ENCODE data around the gene MRPL57.
"Not testable (repeated sequence)": the region's sequence is repeated elsewhere in the genome, so short reads cannot be mapped to it uniquely, and the experiment has no call there.

DNA sequence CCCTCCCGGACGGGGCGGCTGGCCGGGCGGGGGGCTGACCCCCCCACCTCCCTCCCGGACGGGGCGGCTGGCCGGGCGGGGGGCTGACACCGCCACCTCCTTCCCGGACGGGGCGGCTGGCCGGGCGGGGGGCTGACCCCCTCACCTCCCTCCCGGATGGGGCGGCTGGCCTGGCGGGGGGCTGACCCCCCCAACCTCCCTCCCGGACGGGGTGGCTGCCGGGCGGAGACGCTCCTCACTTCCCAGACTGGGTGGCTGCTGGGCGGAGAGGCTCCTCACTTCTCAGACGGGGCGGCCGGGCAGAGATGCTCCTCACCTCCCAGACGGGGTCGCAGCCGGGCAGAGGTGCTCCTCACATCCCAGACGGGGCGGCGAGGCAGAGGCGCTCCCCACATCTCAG is 10.0 kb downstream of the MRPL57 start:
- not testable (repeated sequence) for TF ChIP-seq CEBPB (IDR thresholded peaks at IDR 0.05; ENCODE audit: low read depth); POLR2AphosphoS5 (IDR thresholded peaks at IDR 0.05; ENCODE audit: low read depth, low read length); CTCF (IDR thresholded peaks at IDR 0.05 in 2 of 3, conservative IDR thresholded peaks at IDR 0.05 in 1 of 3; ENCODE audit: borderline replicate concordance in 1 of 3, insufficient read depth in 1 of 3, low read depth in 2 of 3, low read length in 2 of 3); ZFX (IDR thresholded peaks at IDR 0.05); EZH2 (IDR thresholded peaks at IDR 0.05)
